Small intestine (tissue), 7 donors: ENCODE results near the gene MDM2. TPM values are rescaled to one million over a fixed set of nuclear protein-coding genes. Genes with fewer than 3 reads are reported as not detected.
"Not testable (repeated sequence)": the region's sequence is repeated elsewhere in the genome, so short reads cannot be mapped to it uniquely, and the experiment has no call there.

Experiments
- DNase-seq, 2 donors: peaks; one replicate each; pipeline versions ENCODE4 v3.0.0 to v3.0.0-alpha.2; 2013
- FAIRE-seq: peaks from 2 replicates; lab custom pipeline; 2012; peaks lifted over from hg19 to GRCh38; lab: Jason Lieb, UNC
- H3K27ac ChIP-seq, 3 donors: one replicate each; pipeline ENCODE4 v1.5.1; 2013; ENCODE audit warnings: low read length in 2 of 3, mild to moderate bottlenecking in 2 of 3, control low read depth in 1 of 3, inconsistent platforms in 1 of 3, low read depth in 1 of 3, moderate library complexity in 1 of 3
- H3K27me3 ChIP-seq, 3 donors: one replicate each; pipeline ENCODE4 v1.6.1; 2013; ENCODE audit warnings: low read length in 3 of 3, inconsistent platforms in 1 of 3; ENCODE audit not compliant: control insufficient read depth in 3 of 3, insufficient read depth in 3 of 3
- H3K36me3 ChIP-seq, 3 donors: one replicate each; pipeline ENCODE4 v1.6.1; 2013; ENCODE audit warnings: low read length in 3 of 3, inconsistent platforms in 1 of 3, low read depth in 1 of 3, mild to moderate bottlenecking in 1 of 3, moderate library complexity in 1 of 3; ENCODE audit not compliant: control insufficient read depth in 3 of 3, insufficient read depth in 2 of 3
- H3K4me1 ChIP-seq, 3 donors: one replicate each; pipeline ENCODE4 v1.6.1; 2013; ENCODE audit warnings: low read length in 2 of 3, inconsistent platforms in 1 of 3, low read depth in 1 of 3, mild to moderate bottlenecking in 1 of 3, moderate library complexity in 1 of 3; ENCODE audit not compliant: control insufficient read depth in 3 of 3, insufficient read depth in 2 of 3
- H3K4me3 ChIP-seq, 3 donors: one replicate each; pipeline ENCODE4 v1.5.1; 2013; ENCODE audit warnings: low read length in 3 of 3, control low read depth in 1 of 3, inconsistent platforms in 1 of 3, low read depth in 1 of 3, mild to moderate bottlenecking in 1 of 3, moderate library complexity in 1 of 3
- H3K9me3 ChIP-seq, 2 donors: one replicate each; pipeline ENCODE4 v1.6.1; 2013; ENCODE audit warnings: low read depth in 1 of 2, low read length in 1 of 2; ENCODE audit not compliant: control insufficient read depth in 2 of 2, insufficient read depth in 1 of 2
- WGBS, 3 donors: extraction: QIAGEN DNeasy Blood & Tissue Kit; methylation state at CpG; one replicate each; pipeline ENCODE4 v1.1.7; 2013; 5-methylcytosine and 5-hydroxymethylcytosine counted together
- polyA plus RNA-seq, 4 donors: library from polyadenylated mRNA; stranded (reverse) in 3 of 4; unstranded in 1 of 4; fragments of 200-250 nt in 3 of 4; fragments of 120-200 nt in 1 of 4; gene quantifications; one replicate each; pipeline versions ENCODE4 v1.2.1 to v1.2.3, GENCODE V29; 2013
- donor health status: healthy with polysubstance abuse.
- donor health status: control.
- donor health status: control.
- donor health status: Bipolar disorder and iron deficiency.
- donor health status: healthy.

The MDM2 gene
- polyA plus RNA-seq, 4 donors = 20.8 to 44.1 (median 29.6) TPM

DNA sequence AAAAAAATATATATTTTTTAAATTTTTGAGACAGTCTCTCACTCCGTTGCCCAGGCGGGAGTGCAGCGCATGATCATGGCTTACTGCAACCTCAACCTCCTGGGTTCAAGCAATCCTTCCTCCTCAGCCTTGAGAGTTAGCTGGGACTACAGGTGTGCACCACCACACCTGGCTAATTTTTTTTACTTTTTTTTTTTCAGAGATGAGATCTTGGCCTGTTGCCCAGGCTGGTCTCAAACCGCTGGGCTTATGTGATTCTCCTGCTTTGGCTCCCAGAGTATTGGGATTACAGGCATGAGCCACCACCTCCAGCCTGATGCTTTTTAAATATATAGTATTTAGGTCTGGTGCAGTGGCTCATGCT is 24.5 kb downstream of the MDM2 start:
- Histone ChIP-seq H3K36me3 (peaks cover 11 to 48% (median 13%) of the 10 kb centered on the region in 3 donors), H3K4me3 (no peak overlapping the region), H3K27me3 (no peaks in the 10 kb centered on the region), H3K27ac (no peak overlapping the region), H3K9me3 (no peaks in the 10 kb centered on the region), H3K4me1 (no peaks in the 10 kb centered on the region)
- FAIRE-seq = no peak
- 90 to 94% (median 93%) methylated on average over 4 of the region's 4 CpGs for WGBS, 3 donors
- DNase-seq = no peak

DNA sequence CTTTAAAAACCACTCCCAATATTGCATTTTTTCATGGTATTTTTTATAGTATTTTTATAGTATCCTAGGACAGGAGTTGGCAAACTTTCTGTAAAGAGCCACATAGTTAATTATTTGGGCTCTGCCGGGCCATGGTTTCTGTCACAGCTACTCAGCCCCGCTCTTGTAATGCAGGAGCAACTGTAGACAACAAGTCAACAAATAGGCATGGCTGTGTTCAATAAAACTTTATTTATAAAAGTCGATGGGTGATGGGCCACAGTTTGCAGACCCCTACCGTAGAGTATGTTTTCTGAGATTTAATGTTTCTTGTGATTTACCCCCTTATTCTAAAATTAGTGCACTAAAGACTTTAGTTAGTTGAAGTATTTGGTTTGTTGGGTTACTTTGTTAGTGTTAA is 25.5 kb downstream of the MDM2 start:
- Histone ChIP-seq H3K4me1 (no peaks in the 10 kb centered on the region), H3K36me3 (peaks cover 12 to 41% (median 15%) of the 10 kb centered on the region in 3 donors), H3K4me3 (no peak overlapping the region), H3K27me3 (no peaks in the 10 kb centered on the region), H3K9me3 (no peaks in the 10 kb centered on the region), H3K27ac (no peak overlapping the region)
- FAIRE-seq = no peak
- no peak for DNase-seq
- 97 to 99% (median 98%) methylated on average over 4 of the region's 4 CpGs for WGBS, 3 donors

DNA sequence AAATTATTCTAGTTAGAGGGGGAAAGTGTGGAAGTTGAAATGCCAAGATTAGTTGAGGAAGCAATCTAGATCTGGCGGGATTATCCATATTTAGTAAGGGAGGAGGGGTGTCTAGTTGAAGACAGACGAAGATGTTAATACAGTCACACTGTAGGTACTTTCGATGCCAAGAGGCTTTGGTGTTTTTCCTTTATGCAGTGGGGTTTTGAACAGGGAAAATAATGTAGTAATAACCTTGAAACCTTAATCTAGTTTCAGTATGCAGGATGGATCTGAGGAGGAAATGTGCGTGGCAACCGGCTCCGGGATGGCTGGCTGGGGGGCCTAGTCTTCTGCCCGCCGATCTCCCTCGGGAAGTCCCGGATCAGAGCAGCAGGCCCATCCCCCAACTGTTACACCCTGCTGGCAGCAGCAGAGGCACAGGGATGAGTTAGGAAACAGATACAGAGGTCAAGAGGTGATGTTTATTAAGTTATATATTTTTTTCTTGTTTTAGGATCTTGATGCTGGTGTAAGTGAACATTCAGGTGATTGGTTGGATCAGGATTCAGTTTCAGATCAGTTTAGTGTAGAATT is 27.4 kb downstream of the MDM2 start:
- Histone ChIP-seq H3K4me1 (no peaks in the 10 kb centered on the region), H3K4me3 (no peak overlapping the region), H3K27ac (no peak overlapping the region), H3K9me3 (no peaks in the 10 kb centered on the region), H3K27me3 (no peaks in the 10 kb centered on the region), H3K36me3 (peaks cover 18 to 42% (median 19%) of the 10 kb centered on the region in 3 donors)
- no peak for FAIRE-seq
- WGBS, 3 donors = 74 to 87% (median 82%) methylated on average over 10 of the region's 10 CpGs
- no peak for DNase-seq

DNA sequence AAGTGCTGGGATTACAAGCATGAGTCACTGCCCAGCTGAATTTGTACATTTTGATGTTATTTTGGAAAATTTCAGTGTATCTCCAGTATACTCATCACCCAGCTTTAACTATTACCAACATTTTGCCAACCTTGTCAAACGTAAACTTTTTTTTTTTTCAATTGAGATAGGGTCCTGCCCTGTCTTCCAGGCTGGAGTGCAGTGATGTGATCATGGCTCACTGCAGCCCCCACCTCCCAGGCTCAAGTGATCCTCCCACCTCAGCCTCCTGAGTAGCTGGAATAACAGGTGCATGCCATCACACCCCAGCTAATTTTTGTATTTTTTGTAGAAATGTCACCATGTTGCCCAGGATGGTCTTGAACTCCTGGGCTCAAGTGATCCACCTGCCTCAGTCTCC is 29.2 kb downstream of the MDM2 start:
- FAIRE-seq (no peak), DNase-seq (no peak)
- 86 to 95% (median 87%) methylated on average over 1 of the region's 1 CpG for WGBS, 3 donors
- no peak overlapping the region for H3K4me3 ChIP-seq
- no peaks in the 10 kb centered on the region for H3K4me1 ChIP-seq
- H3K27me3 ChIP-seq = no peaks in the 10 kb centered on the region
- H3K9me3 ChIP-seq = no peaks in the 10 kb centered on the region
- H3K27ac ChIP-seq = no peak overlapping the region
- H3K36me3 ChIP-seq = peaks cover 19 to 40% (median 19%) of the 10 kb centered on the region in 3 donors

DNA sequence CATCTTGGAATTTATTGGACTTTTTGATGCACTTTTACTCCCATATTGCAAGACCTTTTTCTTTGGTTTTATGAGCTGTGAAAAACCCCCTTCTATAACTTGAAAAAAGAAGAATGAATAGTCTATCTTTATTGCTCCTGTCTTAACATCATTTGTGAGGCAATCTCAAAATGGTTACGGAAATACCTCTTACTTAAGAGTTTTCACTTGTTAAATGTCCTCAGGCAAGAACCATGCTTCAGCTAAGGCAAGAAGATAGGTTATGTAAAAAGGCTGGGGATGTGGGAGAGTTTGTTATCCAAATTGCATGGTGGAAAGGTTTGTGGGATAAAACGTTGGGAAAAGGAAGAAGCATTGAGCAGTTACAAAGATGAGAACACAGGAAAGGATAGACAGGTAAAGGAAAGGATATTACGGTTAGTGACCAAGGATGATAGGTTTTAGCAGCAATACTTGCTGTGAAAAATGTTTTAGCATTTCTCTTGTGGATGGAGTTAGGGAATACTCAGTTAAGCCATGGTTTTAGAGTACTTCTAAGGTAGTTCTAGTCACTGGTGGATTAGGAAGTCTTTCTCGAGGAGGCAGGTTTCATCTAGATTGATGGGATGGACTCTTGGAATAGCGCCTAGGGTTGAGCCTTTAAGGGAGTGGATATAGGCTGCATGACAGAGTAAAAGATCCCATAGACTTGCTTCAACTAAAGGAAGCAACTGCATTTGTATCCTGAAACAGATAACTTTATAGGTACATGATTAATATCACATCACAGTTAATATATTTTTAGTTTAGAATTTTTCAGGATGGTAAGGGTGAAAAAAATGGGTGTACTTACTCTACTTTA is 30.3 kb downstream of the MDM2 start:
- Histone ChIP-seq H3K27ac (no peak overlapping the region), H3K27me3 (no peaks in the 10 kb centered on the region), H3K9me3 (no peaks in the 10 kb centered on the region), H3K4me1 (no peaks in the 10 kb centered on the region), H3K36me3 (peaks cover 19 to 35% (median 19%) of the 10 kb centered on the region in 3 donors), H3K4me3 (no peak overlapping the region)
- FAIRE-seq (no peak), DNase-seq (no peak)
- WGBS, 3 donors = 87 to 90% (median 90%) methylated on average over 5 of the region's 5 CpGs

DNA sequence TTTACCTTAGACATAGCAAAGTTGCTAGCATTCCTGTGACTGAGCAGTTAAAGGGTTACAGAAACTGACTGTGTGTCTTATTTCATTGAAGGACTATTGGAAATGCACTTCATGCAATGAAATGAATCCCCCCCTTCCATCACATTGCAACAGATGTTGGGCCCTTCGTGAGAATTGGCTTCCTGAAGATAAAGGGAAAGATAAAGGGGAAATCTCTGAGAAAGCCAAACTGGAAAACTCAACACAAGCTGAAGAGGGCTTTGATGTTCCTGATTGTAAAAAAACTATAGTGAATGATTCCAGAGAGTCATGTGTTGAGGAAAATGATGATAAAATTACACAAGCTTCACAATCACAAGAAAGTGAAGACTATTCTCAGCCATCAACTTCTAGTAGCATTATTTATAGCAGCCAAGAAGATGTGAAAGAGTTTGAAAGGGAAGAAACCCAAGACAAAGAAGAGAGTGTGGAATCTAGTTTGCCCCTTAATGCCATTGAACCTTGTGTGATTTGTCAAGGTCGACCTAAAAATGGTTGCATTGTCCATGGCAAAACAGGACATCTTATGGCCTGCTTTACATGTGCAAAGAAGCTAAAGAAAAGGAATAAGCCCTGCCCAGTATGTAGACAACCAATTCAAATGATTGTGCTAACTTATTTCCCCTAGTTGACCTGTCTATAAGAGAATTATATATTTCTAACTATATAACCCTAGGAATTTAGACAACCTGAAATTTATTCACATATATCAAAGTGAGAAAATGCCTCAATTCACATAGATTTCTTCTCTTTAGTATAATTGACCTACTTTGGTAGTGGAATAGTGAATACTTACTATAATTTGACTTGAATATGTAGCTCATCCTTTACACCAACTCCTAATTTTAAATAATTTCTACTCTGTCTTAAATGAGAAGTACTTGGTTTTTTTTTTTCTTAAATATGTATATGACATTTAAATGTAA is 31.5 kb downstream of the MDM2 start:
- Histone ChIP-seq H3K27me3 (no peaks in the 10 kb centered on the region), H3K4me3 (no peak overlapping the region), H3K27ac (no peak overlapping the region), H3K36me3 (peaks cover 16 to 29% (median 19%) of the 10 kb centered on the region in 3 donors), H3K9me3 (no peaks in the 10 kb centered on the region), H3K4me1 (no peaks in the 10 kb centered on the region)
- FAIRE-seq = no peak
- no peak for DNase-seq
- 60 to 67% (median 62%) methylated on average over 2 of the region's 2 CpGs for WGBS, 3 donors

DNA sequence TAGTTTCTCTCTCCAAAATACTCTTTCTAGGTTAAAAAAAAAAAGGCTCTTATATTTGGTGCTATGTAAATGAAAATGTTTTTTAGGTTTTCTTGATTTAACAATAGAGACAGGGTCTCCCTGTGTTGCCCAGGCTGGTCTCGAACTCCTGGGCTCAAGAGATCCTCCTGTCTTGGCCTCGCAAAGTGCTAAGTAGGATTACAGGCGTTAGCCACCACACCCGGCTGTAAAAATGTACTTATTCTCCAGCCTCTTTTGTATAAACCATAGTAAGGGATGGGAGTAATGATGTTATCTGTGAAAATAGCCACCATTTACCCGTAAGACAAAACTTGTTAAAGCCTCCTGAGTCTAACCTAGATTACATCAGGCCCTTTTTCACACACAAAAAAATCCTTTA is 33.2 kb downstream of the MDM2 start:
- WGBS, 3 donors = 89 to 95% (median 92%) methylated on average over 5 of the region's 5 CpGs
- H3K4me3 ChIP-seq, H3K4me1 ChIP-seq, DNase-seq, H3K27ac ChIP-seq, H3K9me3 ChIP-seq, H3K27me3 ChIP-seq, FAIRE-seq: not testable (repeated sequence)
- peaks cover 13 to 30% (median 14%) of the 10 kb centered on the region in 3 donors for H3K36me3 ChIP-seq

DNA sequence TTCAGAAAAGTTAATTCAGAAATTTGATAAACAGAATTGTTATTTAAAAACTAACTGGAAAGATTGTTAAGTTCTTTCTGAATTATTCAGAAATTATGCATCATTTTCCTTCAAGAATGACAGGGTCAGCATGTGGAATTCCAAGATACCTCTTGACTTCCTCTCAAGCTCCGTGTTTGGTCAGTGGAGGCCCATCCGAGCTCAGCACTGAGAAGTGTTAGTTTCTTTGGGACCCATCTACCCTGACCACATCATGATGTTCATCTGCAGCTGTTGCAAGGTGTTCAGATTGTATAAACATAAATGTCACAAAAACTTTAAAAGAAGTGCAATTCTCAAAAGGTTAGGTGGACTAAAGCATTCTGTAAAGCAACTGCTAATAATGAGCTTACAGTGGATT is 33.7 kb downstream of the MDM2 start:
- DNase-seq (no peak), FAIRE-seq (no peak)
- WGBS, 3 donors = 87 to 98% (median 97%) methylated on average over 2 of the region's 2 CpGs
- H3K36me3 ChIP-seq = peaks cover 13 to 30% (median 14%) of the 10 kb centered on the region in 3 donors
- H3K27ac ChIP-seq = no peak overlapping the region
- no peak overlapping the region for H3K4me3 ChIP-seq
- H3K27me3 ChIP-seq = no peaks in the 10 kb centered on the region
- peaks cover 0 to 2% (median 0%) of the 10 kb centered on the region in 3 donors for H3K4me1 ChIP-seq
- H3K9me3 ChIP-seq = no peaks in the 10 kb centered on the region
